HepG2 (cell line): ENCODE data around the gene NOX3. TPM values are rescaled to one million over a fixed set of nuclear protein-coding genes. Genes with fewer than 3 reads are reported as not detected.

Source experiments
- ATAC-seq: fragments of 200-7000 bp; cut with Tn5 transposase; 3 replicates; pipeline ENCODE4 v1.9.1; 2020; ENCODE audit warnings: mild to moderate bottlenecking, moderate library complexity
- BruUV-seq: library from RNA; stranded (reverse); fragments of 400-500 nt; replicated peaks from 2 replicates; lab custom pipeline; 2021; lab: Mats Ljungman, UMichigan
- CTCF ChIA-PET: fragments of 300-600 bp; formaldehyde crosslinking; extraction: SDS; loops from one replicate; lab custom pipeline; 2021; ENCODE audit warnings: low total read pairs, inconsistent platforms, low intra/inter-chr PET ratio; lab: Yijun Ruan, JAX
- POLR2A ChIA-PET: fragments of 350-600 bp; sonication (Branson Sonifier 250); formaldehyde crosslinking; loops from one replicate; lab custom pipeline; 2020; ENCODE audit warnings: antibody characterized with exemption, inconsistent platforms; lab: Yijun Ruan, JAX
- DNase-seq: peaks from one replicate; pipeline ENCODE4 v3.0.0-alpha.2; 2015; ENCODE audit warnings: low spot score
- FAIRE-seq: peaks from 3 replicates; lab custom pipeline; 2011; peaks lifted over from hg19 to GRCh38; lab: Jason Lieb, UNC
- H2AFZ ChIP-seq: one replicate; pipeline ENCODE4 v1.6.1; 2011; ENCODE audit warnings: low read length, inconsistent platforms
- H3K27ac ChIP-seq: fragments of 300-600 bp; 3 replicates; pipeline ENCODE4 v1.8.0; 2011; ENCODE audit warnings: mixed run types, mild to moderate bottlenecking, mixed read lengths, low read length, inconsistent platforms; ENCODE audit not compliant: insufficient read depth; ENCODE audit errors: extremely low read length
- H3K27me3 ChIP-seq, 2 experiments: fragments of 200-600 bp in 1 of 2; 2 replicates in 1 of 2; 3 replicates in 1 of 2; pipeline versions ENCODE4 v1.6.0 to v1.8.0; 2011; ENCODE audit warnings: low read length in 2 of 2, mild to moderate bottlenecking in 2 of 2, moderate library complexity in 2 of 2, inconsistent platforms in 1 of 2; ENCODE audit not compliant: insufficient read depth in 2 of 2, control insufficient read depth in 1 of 2
- H3K36me3 ChIP-seq, 2 experiments: fragments of 200-600 bp in 1 of 2; replicated peaks in 1 of 2; 2 replicates in 1 of 2; 3 replicates in 1 of 2; pipeline versions ENCODE4 v1.5.1 to v1.8.0; 2011; ENCODE audit warnings: low read length in 2 of 2, inconsistent platforms in 1 of 2; ENCODE audit not compliant: insufficient read depth in 2 of 2, control insufficient read depth in 1 of 2
- H3K4me1 ChIP-seq: 2 replicates; pipeline ENCODE4 v1.5.1; 2012; ENCODE audit warnings: low read length, inconsistent platforms; ENCODE audit not compliant: insufficient read depth
- H3K4me2 ChIP-seq: 2 replicates; pipeline ENCODE4 v1.6.0; 2011; ENCODE audit warnings: low read depth, low read length, inconsistent platforms
- H3K4me3 ChIP-seq, 3 experiments: fragments of 200-600 bp in 1 of 3; sonication (generic), shearing (Covaris generic) in 1 of 3; replicated peaks in 1 of 3; 2 replicates each; pipeline ENCODE4 v1.5.1; 2011 to 2016; ENCODE audit warnings: low read length in 3 of 3, inconsistent platforms in 2 of 3, low read depth in 2 of 3, mild to moderate bottlenecking in 2 of 3, control low read depth in 1 of 3, mixed read lengths in 1 of 3; ENCODE audit not compliant: insufficient read depth in 1 of 3
- H3K79me2 ChIP-seq: one replicate; pipeline ENCODE4 v1.6.1; 2011; ENCODE audit warnings: low read length, inconsistent platforms; ENCODE audit not compliant: insufficient read depth
- H3K9ac ChIP-seq: 2 replicates; pipeline ENCODE4 v1.6.0; 2011; ENCODE audit warnings: mild to moderate bottlenecking, low read depth, low read length, inconsistent platforms; ENCODE audit not compliant: insufficient read depth
- H3K9me3 ChIP-seq: 2 replicates; pipeline ENCODE4 v1.5.1; 2012; ENCODE audit warnings: mild to moderate bottlenecking, low read length
- H4K20me1 ChIP-seq: 2 replicates; pipeline ENCODE4 v1.6.0; 2011; ENCODE audit warnings: inconsistent platforms, mild to moderate bottlenecking, low read length, moderate library complexity; ENCODE audit not compliant: insufficient read depth
- CHD4 ChIP-seq: fragments of 200-600 bp; sonication (generic); IDR thresholded peaks from 2 replicates; pipeline ENCODE4 v1.7.0; 2017; ENCODE audit warnings: mild to moderate bottlenecking, low read length, borderline replicate concordance
- FOXC1 ChIP-seq: sonication (generic); formaldehyde crosslinking; IDR thresholded peaks from 2 replicates; pipeline ENCODE4 v1.8.0; 2022; ENCODE audit warnings: mild to moderate bottlenecking, missing genetic modification reagents, borderline replicate concordance
- HNRNPLL ChIP-seq: fragments of 200-400 bp; formaldehyde crosslinking; IDR thresholded peaks from 2 replicates; pipeline ENCODE4 v1.6.1; 2017; ENCODE audit warnings: mild to moderate bottlenecking, low read depth, low read length; ENCODE audit not compliant: poor library complexity, severe bottlenecking
- KMT2B ChIP-seq: IDR thresholded peaks from 2 replicates; pipeline ENCODE4 v1.6.1; 2016; ENCODE audit warnings: missing genetic modification reagents, missing compliant biosample characterization
- SALL2 ChIP-seq: sonication (generic); formaldehyde crosslinking; IDR thresholded peaks from 2 replicates; pipeline ENCODE4 v1.8.1; 2023; ENCODE audit warnings: mild to moderate bottlenecking, missing genetic modification reagents, inconsistent platforms
- TAF15 ChIP-seq: fragments of 200-400 bp; formaldehyde crosslinking; IDR thresholded peaks from one replicate; pipeline ENCODE4 v1.6.1; 2018; ENCODE audit warnings: mild to moderate bottlenecking, low read depth, low read length; ENCODE audit not compliant: poor library complexity, severe bottlenecking
- ZBTB2 ChIP-seq: sonication (generic); formaldehyde crosslinking; IDR thresholded peaks from 2 replicates; pipeline ENCODE4 v1.8.0; 2022; ENCODE audit warnings: low read depth, missing genetic modification reagents
- ZFP62 ChIP-seq: sonication (generic); formaldehyde crosslinking; IDR thresholded peaks from 2 replicates; pipeline ENCODE4 v1.4.0; 2020; ENCODE audit warnings: missing genetic modification reagents
- ZIK1 ChIP-seq: sonication (generic); formaldehyde crosslinking; IDR thresholded peaks from 2 replicates; pipeline ENCODE4 v1.5.0; 2020; ENCODE audit warnings: mild to moderate bottlenecking, low read depth, missing genetic modification reagents, borderline replicate concordance
- ZKSCAN1 ChIP-seq: fragments of 150-350 bp; IDR thresholded peaks from 2 replicates; pipeline ENCODE4 v1.6.1; 2014; ENCODE audit warnings: low read length
- ZNF251 ChIP-seq: sonication (generic); formaldehyde crosslinking; IDR thresholded peaks from 2 replicates; pipeline ENCODE4 v1.9.0; 2021; ENCODE audit warnings: mild to moderate bottlenecking, missing genetic modification reagents
- ZNF7 ChIP-seq: IDR thresholded peaks from 2 replicates; pipeline ENCODE4 v1.6.1; 2016; ENCODE audit warnings: missing biosample characterization, missing genetic modification reagents
- WGBS: methylation state at CpG from one replicate; pipeline ENCODE4 v1.1.6; 2017; ENCODE audit warnings: low lambda C conversion rate; 5-methylcytosine and 5-hydroxymethylcytosine counted together
- in situ Hi-C: cut with HindIII; loops from 2 replicates; pipeline ENCODE4 v1.10.0; 2017; ENCODE audit warnings: low pct_unique_long_range_greater_than_20kb; ENCODE audit not compliant: extremely low pct_ligation_motif_present
- intact Hi-C: fragments of 100-400 bp; cut with micrococcal nuclease; formaldehyde crosslinking; loops from one replicate; pipeline ENCODE4 v1.10.0; 2022; ENCODE audit not compliant: unreplicated experiment
- polyA plus RNA-seq, 8 experiments: library from polyadenylated mRNA; depleted of rRNA in 3 of 8; stranded (reverse) in 7 of 8; unstranded in 1 of 8; fragments of >200 nt; fragmentation: Illumina TruSeq in 4 of 8; extraction: Trizol in 4 of 8; gene quantifications; 2 replicates each; pipeline versions ENCODE4 v1.2.1 to v1.2.3, GENCODE V29; 2011 to 2016; ENCODE audit warnings: low read depth in 4 of 8, missing spikeins in 1 of 8, mixed read lengths in 1 of 8; ENCODE audit not compliant: insufficient read depth in 1 of 8
- total RNA-seq, 5 experiments: library from RNA; depleted of rRNA; stranded (reverse); fragments of >200 nt; fragmentation: Illumina TruSeq; extraction: Trizol; gene quantifications; 2 replicates each; pipeline ENCODE4 v1.2.3, GENCODE V29; 2016; ENCODE audit warnings: low read depth in 1 of 5

The NOX3 gene
- total and polyA plus RNA-seq, 2 of the 13 experiments (the other 11 are each of a cell fraction or from before 2014, with no cell fraction given), result 0.09 to 0.18 TPM

GRCh38 chr6:155432293-155432692 is 23.3 kb downstream of the NOX3 start:
- Histone ChIP-seq H3K27ac (no peak overlapping the region), H3K27me3 (no peaks in the 10 kb centered on the region), H2AFZ (no peak overlapping the region), H3K4me3 (no peak overlapping the region), H4K20me1 (no peaks in the 10 kb centered on the region), H3K4me2 (no peak overlapping the region), H3K9ac (no peak overlapping the region), H3K4me1 (peaks cover 5% of the 10 kb centered on the region), H3K9me3 (no peaks in the 10 kb centered on the region), H3K36me3 (no peaks in the 10 kb centered on the region), H3K79me2 (no peaks in the 10 kb centered on the region)
- CTCF ChIA-PET, result no interaction called here
- WGBS, result 94% methylated on average over 5 of the region's 5 CpGs
- POLR2A ChIA-PET, result no interaction called here
- intact Hi-C loops, result no loop called here
- no peak for ATAC-seq
- TF ChIP-seq ZNF7 (CRISPR knock-in tag) (no peak), SALL2 (CRISPR knock-in tag) (no peak), KMT2B (CRISPR knock-in tag) (no peak), ZFP62 (CRISPR knock-in tag) (no peak), TAF15 (no peak), ZKSCAN1 (no peak), HNRNPLL (no peak)
- BruUV-seq, result no TSS peak
- no peak for DNase-seq
- no peak for FAIRE-seq
- in situ Hi-C loops, result no loop called here

- no peaks in the 10 kb centered on the region for H3K9me3 ChIP-seq
- POLR2A ChIA-PET, result no interaction called here
- intact Hi-C loops, result no loop called here
- H3K27ac ChIP-seq, result no peak overlapping the region
- WGBS, result 98% methylated on average over 2 of the region's 2 CpGs
- FAIRE-seq, result no peak
- BruUV-seq, result no TSS peak
- H4K20me1 ChIP-seq, result no peaks in the 10 kb centered on the region
- H2AFZ ChIP-seq, result peak overlapping the region; percentile 6
- H3K4me1 ChIP-seq, result peaks cover 10% of the 10 kb centered on the region; the same call in 1 of the 2 replicates
- no peak overlapping the region for H3K4me3 ChIP-seq
- CTCF ChIA-PET, result no interaction called here
- H3K79me2 ChIP-seq, result no peaks in the 10 kb centered on the region
- no peaks in the 10 kb centered on the region for H3K36me3 ChIP-seq
- TF ChIP-seq ZBTB2 (CRISPR knock-in tag) (no peak), CHD4 (no peak), ZNF251 (no peak), ZIK1 (no peak), FOXC1 (no peak)
- TF ChIP-seq, all 625 proteins: peak for 0
- no peaks in the 10 kb centered on the region for H3K27me3 ChIP-seq
- H3K9ac ChIP-seq, result no peak overlapping the region
- ATAC-seq (no peak), DNase-seq (no peak)
- in situ Hi-C loops, result no loop called here
- H3K4me2 ChIP-seq, result no peak overlapping the region
Measured at GRCh38 chr6:155429321-155429893, 26.2 kb downstream of the NOX3 start.
